ENCODE data around the gene TMEM178A.
"Not testable (repeated sequence)": the region's sequence is repeated elsewhere in the genome, so short reads cannot be mapped to it uniquely, and the experiment has no call there.

Gene TMEM178A

GRCh38 chr2:39718483-39718882, 52.8 kb downstream of the TMEM178A start:
- DNase-seq = no peak

- no peak for DNase-seq
Observed at GRCh38 chr2:39719317-39719716, 53.6 kb downstream of the TMEM178A start.

- no peak for DNase-seq
Observed at GRCh38 chr2:39720970-39721369, 55.3 kb downstream of the TMEM178A start.

- no peak for DNase-seq
Observed at GRCh38 chr2:39723497-39723896, 57.8 kb downstream of the TMEM178A start.

- no peak for DNase-seq
Observed at GRCh38 chr2:39723946-39724827, 58.5 kb downstream of the TMEM178A start.

GRCh38 chr2:39724828-39725144, 59.1 kb downstream of the TMEM178A start:
- DNase-seq = no peak

GRCh38 chr2:39725401-39725800, 59.7 kb downstream of the TMEM178A start:
- DNase-seq = no peak

- not testable (repeated sequence) for DNase-seq
Observed at GRCh38 chr2:39728085-39728484, 62.4 kb downstream of the TMEM178A start.

- DNase-seq = peak; percentile 34
Observed at GRCh38 chr2:39728941-39729351, 63.2 kb downstream of the TMEM178A start.

- no peak for DNase-seq
Observed at GRCh38 chr2:39730276-39730675, 64.6 kb downstream of the TMEM178A start.

GRCh38 chr2:39730685-39731302, 65.1 kb downstream of the TMEM178A start:
- peak; percentile 18 for DNase-seq

- no peak for DNase-seq
Observed at GRCh38 chr2:39731546-39731945, 65.8 kb downstream of the TMEM178A start.

- no peak for DNase-seq
Observed at GRCh38 chr2:39732482-39732881, 66.8 kb downstream of the TMEM178A start.

GRCh38 chr2:39733070-39733674, 67.5 kb downstream of the TMEM178A start:
- DNase-seq = no peak

GRCh38 chr2:39734445-39734844, 68.7 kb downstream of the TMEM178A start:
- DNase-seq = no peak

GRCh38 chr2:39735648-39736047, 69.9 kb downstream of the TMEM178A start:
- DNase-seq = no peak

GRCh38 chr2:39736640-39737039, 70.9 kb downstream of the TMEM178A start:
- DNase-seq = no peak

GRCh38 chr2:39737661-39738060, 71.9 kb downstream of the TMEM178A start:
- DNase-seq = no peak

GRCh38 chr2:39738936-39739335, 73.2 kb downstream of the TMEM178A start:
- no peak for DNase-seq

- DNase-seq = no peak
Observed at GRCh38 chr2:39739386-39739785, 73.7 kb downstream of the TMEM178A start.

- DNase-seq = no peak
Observed at GRCh38 chr2:39741871-39742270, 76.2 kb downstream of the TMEM178A start.

GRCh38 chr2:39743269-39743776, 77.6 kb downstream of the TMEM178A start:
- no peak for DNase-seq

GRCh38 chr2:39755466-39755865, 89.7 kb downstream of the TMEM178A start:
- DNase-seq = no peak

GRCh38 chr2:39757156-39757555, 91.4 kb downstream of the TMEM178A start:
- no peak for DNase-seq

Data from COR-L47 (cell line).